Stimulated activated CD8-positive, alpha-beta memory T cell treated with anti-CD3 and anti-CD28 coated beads, Interleukin-15, amount 100 ng/mL, for 48 hours (primary cell): ENCODE data around the gene SLC25A42.
"Not testable (repeated sequence)": the region's sequence is repeated elsewhere in the genome, so short reads cannot be mapped to it uniquely, and the experiment has no call there.

Experiments used
- DNase-seq, 2 donors: peaks; one replicate each; pipeline ENCODE4 v3.0.0-alpha.2; 2020; ENCODE audit warnings: low read depth in 2 of 2

The SLC25A42 gene

DNA sequence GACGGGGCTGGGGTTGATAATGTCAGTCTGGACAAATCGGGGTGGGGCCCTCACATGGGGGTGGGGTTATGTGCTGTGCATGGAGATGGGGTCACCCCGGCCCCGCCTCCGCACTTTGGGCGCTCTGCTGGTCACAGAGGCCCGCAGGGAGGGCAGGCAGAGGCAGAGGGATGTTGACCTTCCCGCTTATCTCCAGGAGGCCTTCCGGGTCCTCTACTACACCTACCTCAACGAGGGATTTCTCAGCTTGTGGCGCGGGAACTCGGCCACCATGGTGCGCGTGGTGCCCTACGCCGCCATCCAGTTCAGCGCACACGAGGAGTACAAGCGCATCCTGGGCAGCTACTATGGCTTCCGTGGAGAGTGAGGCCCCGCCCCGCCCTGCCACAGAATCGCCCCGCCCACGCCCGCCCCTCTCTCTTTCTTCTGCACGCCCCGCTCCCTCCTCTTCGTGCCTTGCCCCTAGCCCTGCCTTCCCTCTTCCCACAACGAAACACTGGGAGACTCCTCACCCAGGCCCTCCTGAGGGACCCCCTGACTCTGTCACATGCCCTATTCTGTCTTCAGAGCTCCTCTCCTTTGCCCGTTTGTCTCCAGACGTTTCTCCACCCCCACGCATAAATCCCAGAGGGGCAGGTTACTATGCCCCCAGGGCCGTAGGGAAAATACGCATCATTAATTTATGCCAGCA is 41.7 kb downstream of the SLC25A42 start:
- DNase-seq: no peak

DNA sequence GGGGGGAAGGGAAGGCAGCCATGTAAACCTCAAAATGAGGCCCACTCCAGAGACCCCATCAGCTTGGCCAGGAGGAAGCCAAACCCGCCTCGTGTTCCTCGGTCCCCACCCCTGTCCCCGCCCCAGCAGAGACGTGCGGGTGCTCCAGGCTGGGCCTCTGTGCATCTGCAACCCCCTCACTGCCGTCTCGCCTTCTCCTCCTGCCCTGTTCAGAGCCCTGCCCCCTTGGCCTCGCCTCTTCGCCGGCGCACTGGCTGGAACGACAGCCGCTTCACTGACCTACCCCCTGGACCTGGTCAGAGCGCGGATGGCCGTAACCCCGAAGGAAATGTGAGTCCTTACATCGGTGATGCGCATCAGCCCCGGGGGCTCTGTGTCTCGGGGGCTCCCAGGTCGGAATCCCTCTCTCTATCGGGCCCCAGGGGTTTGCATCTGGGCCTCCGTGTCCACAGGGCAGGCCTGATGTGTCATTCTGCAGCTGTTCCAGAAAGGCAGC is 42.3 kb downstream of the SLC25A42 start:
- no peak for DNase-seq

DNA sequence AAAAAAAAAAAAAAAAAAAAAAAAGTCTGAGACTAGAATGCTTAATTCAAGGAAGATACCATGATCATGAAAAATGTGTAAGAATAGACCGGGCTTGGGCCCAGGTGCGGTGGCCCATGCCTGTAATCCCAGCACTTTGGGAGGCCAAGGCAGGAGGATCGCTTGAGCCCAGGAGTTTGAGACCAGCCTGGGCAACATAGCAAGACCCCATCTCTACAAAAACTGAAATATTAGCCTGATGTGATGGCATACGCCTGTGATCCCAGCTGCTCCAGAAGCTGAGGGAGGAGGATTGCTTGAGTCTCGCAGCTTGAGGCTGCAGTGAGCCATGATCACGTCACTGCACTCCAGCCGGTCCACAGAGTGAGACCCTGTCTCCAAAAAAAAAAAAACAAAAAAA is 43.1 kb downstream of the SLC25A42 start:
- DNase-seq: not testable (repeated sequence)

DNA sequence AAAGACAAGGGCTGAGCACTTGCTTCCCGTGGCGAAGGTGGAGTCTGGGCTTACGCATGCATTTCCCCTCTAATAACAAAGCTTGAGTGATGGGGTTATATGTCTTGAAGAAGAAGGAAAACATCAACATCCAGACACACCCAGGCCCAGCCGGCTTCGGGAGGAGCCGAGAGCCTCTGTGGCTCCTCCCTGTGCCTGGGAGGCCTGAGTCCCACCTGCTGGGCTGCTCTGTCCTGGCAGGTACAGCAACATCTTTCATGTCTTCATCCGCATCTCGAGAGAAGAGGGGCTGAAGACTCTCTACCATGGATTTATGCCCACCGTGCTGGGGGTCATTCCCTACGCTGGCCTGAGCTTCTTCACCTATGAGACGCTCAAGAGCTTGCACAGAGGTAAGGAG is 43.9 kb downstream of the SLC25A42 start:
- DNase-seq: no peak

DNA sequence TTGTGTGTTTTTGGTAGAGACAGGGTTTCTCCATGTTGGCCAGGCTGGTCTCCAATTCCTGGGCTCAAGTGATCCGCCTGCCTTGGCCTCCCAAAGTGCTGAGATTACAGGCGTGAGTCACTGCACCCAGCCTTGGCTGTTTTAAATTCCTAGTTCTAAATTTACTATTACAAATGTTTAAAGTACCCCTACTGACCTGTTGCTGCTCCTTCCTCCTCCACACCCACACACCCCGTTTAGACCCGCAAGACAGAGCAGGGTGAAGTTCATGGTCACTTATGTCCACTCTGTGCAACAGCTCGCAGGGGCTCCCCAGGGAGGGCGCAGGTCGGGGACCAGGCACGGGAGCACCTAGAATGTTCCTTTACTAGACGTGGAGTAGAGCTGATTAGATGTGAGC is 45.8 kb downstream of the SLC25A42 start:
- no peak for DNase-seq

DNA sequence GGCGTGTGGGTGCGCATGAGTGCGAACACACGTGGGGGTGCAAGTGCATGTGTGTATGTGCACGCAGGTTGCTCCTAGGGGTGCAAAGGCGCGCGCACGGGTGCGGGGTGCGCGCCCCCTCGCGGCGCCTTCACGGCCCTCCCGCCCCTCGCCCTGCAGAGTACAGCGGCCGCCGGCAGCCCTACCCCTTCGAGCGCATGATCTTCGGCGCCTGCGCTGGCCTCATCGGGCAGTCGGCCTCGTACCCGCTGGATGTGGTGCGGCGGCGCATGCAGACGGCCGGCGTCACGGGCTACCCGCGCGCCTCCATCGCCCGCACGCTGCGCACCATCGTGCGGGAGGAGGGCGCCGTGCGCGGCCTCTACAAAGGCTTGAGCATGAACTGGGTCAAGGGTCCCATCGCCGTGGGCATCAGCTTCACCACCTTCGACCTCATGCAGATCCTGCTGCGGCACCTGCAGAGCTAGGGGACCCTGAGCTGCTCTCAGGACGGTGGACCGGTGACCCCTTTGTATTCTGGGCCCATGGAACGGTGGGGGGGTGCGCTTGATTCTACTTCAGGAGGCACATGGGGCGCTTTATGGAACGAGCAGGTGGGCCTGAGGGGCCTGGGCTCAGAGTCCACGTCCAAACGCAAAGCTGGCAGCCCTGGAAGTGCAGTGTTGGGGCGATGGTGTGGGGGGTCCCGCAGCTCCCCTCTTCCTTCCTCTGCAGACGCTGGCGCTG is 46.8 kb downstream of the SLC25A42 start:
- DNase-seq: peak in 1 of 2 donors; percentile 13

DNA sequence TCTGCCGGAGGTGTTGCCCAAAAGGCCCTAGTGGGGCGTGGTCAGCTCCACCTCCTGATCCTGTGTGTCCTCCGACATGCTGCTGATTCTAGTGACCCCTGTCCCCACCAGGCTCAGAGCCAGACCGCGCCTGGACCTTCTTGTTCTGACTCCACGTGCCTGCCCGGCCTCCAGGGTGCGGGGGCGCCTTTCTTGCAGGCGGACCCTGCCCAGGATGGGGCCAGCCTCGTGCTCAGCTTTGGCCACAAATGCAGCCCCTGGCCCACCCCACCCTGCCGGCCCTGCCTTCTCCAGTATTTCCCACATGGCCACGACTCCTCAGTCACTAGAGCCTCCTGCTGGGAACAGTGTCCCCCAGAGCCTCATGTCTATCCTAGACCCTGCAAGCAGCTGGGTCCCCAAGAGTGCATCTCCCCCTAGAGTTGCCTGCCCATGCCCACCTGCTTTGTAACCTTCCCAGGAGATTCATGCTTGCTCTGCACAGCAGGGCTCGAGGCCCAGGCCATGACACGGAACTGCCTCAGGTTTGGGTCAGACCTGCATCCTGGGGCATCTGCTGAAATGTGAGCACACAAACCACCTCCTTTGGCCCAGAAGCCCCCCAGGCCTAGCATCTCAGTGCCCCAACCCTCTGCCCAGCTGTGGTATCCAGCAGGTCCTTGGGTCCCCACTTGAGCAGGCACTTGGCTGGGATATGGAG is 47.5 kb downstream of the SLC25A42 start:
- DNase-seq: no peak

DNA sequence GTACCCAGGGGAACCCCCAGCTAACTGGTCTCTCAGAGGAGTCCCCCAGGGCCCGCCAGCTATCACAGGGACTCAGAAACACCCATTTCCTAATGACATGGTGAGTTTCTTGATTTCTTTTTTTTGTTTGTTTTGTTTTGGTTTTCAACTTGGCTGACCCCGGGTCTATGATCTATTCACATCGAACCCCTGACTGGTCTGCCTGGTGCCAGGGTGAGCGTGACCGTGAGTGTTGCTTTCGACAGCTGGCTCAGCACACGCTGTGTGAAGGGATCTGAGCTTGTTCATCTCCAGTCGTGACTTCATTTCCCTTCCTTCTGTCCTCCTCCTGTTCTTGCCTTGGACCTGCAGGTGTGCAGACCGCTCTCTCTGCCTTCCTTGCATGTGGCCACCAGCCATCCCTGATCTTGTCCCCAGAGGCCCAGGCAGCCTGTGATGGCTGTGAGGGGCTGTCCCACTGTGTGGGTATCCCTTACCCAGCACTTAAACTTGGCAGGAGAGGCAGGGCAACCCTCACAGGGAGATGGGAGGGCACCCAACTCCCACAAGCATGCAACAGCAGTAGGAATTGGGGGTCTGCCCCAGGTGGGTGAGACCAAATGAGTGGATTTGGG is 48.3 kb downstream of the SLC25A42 start:
- no peak for DNase-seq

DNA sequence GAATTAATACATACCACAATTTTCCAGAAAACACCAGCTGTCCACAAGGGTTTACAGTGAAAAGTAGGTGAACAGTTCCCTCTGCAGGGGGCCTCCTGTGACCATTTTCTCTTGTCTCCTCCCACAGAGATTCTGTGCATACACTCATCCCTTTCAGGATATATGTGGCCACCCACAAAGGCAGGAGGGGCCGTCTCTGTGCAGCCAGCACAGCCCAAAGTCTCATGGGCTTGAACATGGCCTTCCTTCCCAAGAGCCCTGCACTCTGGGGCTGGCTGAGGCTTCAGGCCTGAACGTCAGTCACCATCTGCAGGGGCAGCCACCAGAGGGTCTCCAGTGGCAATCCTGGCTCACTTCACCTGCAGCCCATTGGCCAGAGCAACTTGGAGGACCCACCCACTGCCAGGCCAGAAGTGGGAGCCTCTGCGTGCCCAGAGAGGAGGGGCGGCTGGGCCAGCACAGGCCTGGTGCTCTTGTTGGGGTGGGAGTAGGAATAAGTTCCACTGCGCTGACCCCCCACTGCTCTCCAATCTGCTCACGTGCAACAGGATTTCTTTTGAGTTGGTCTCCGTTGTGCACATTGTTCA is 49.3 kb downstream of the SLC25A42 start:
- no peak for DNase-seq

DNA sequence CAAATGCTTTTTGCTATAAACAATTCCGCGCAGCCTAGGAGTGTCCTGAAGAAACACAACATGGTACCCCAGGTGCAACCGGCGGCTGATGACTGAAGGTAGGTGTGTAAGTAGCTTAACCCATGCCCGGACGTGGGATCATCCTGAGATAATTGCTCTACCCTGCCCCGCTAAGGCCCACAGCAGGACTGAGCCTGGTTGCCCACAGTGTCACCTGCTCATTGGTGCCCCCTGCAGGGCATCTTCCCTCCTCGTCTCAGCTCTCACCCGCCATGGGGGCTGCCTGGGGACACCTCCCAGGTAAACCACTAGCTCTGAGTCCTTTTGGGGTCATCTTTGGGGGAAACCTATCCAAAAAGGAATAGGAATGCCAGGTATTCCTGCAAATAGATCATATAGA is 52.2 kb downstream of the SLC25A42 start:
- DNase-seq: no peak

DNA sequence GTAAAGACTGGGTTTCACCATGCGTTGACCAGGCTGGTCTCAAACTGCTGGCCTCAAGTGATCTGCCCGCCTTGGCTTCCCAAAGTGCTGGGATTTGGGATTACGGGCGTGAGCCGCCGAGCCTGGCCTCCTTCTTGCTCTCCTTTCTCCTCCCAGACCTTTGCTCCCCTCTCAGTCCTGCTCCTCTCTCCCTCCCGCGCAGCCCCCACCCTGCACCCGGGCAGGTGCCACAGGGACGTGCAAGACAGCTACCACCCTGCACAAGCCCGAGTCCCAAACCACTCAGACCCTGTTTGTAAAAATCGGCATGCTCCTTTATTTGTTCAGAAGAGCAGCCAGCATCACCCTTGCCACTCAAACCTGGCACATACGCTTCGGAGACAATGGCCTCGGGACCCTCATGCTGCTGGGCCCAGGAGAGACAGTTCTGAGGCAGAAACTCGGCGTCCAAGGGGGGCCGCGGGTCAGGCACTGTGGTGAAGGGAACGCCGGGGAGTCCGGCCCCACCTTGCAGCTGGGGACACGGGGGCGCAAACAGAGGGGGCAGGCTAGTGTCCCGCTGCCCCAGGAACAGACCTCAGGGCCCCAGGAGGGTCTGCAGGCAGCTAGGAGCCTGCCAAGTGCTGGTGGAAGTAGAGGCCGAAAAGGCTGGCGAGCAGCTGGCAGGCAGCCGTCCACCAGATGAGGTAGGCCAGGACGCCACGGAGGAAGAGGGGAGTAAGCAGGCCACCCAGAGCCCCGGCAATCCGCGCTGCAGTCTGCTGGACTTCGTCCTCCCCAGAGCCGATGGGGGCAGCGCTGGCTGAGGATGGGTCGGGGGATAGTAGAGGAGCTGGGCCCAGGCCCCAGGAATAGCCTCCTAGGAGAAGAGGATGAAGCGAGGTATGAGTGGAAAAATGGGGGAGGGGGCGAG is 55.8 kb downstream of the SLC25A42 start:
- no peak for DNase-seq

DNA sequence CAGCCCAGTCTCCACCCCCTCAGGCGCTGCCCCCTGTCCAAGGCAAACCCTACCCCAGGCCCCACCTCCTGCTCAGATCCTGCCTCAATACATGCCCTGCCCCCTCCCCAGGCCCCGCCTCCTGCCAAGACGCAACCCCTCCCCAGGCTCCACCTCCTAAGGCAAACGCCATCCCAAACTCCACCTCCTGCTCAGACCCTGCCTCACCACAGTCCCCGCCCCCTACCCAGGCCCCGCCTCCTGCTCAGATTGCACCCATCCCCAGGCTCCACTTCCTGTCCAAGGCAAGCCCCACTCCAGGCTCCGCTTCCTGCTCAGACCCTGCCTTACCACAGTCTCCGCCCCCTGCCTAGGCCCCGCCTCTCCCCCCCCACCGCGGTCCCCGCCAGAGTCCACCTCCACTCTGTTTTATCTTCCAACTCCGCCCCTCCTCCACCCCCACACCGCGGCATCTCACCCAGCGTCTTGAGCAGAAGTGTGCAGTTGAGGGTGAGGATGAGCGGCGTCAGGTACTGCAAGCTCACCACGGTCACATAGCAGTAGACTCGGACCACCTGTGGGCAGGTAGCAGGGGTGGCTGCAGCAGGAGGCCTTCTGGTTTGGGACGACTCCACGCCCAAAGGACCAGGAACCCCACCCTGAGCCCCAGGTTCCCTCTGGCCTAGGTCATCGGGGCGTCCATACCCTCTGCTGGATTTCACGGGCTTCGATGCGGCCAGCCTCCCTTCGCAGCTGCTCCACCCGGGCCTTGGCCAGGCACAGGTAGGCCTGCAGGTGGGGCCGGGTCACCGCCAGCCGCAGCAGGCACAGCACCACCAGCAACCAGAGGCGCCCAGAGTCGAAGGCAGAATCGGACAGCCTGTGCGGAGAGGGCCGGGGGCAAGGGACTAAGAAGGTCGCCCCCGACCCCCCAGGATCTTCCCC is 56.8 kb downstream of the SLC25A42 start:
- peak in 1 of 2 donors; percentile 27 for DNase-seq

DNA sequence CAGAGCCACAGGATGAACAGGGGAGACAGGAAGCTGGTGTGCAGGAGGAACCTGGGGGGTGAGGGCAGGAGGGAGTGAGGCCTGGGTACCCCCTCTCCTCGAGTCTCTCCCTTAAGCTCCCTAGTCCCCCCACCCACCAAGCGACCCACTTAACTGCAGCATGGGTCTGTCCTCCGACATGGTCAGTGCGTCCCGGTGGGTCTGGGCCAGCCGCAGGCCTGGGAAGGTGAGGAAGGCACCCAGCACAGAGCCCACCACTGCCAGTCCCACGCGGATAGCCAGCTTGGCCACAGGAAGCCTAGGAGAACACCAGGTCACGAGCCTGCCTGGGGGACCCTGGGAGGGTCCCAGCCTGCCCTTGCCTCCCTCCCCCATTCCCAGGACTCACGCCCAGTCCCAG is 57.6 kb downstream of the SLC25A42 start:
- DNase-seq: no peak

DNA sequence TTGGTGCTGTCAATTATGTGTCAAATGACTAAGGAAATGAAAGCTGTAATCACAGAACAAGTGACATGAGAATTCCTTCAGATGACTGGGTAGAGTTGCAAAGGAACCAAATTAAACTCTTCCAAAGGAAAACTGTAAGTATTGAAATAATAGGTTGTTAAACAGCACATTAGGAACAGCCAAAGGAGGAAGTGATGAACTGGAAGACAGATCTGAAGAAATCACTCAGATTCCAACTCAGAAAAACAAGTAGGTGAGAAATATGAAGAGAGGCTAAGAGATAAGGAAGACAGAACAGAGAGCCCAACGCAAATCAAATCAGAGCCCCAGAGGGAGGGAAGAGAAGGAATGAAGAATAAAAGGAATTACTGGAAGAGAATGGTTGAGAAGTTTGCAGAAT is 59.1 kb downstream of the SLC25A42 start:
- DNase-seq: no peak

DNA sequence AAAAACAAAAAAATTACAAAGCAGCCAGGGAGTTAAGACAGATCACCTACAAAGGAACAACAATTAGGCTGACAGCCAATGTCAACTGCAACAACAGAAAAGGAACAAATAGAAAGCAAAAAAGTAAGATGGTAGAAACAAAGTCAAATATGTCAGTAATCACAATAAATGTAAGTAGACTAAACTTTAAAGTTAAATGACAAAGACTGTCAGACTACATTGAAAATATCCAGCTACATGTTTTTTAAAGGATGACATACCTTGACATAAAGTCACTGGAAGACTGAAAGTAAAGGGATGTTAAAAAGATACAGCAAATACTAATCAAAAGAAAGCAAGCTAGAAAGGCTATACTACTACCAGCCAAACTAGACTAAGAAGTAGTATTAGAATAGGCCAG is 59.6 kb downstream of the SLC25A42 start:
- no peak for DNase-seq

DNA sequence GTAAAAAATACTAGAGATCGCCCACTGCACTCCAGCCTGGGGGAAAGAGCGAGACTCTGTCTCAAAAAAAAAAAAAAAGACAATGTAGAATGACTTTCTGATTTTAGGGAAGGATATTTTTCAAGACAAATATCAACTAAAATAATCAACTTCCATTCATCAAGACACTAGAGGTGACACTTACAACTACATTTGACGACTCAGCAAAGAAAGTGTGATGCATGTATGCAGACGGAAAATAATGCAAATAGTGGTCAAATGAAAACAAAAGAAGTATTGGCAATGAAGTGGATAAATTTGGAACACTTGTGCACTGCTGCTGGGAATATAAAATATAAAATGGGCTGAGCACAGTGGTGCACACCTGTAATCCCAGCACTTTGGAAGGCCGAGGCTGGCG is 62.3 kb downstream of the SLC25A42 start:
- no peak for DNase-seq

DNA sequence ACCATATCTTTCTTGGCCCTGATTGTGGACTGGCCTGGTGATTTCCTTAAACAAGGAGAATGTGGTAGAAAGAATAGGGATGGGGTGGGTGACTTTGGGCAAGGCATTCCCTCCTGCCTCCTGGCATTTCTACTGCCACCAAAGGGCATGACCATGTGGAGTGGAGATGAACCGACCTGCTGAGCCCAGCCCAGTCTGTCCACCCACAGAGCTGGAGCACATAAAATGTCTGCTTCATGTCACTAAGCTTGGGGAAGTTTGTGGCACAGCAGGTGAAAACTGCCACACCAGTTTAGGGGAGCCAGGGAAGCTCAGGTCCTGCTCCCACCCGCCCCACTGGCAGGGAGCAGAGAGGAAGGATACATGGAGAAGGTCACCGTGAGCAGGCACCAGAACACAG is 68.2 kb downstream of the SLC25A42 start:
- no peak for DNase-seq

DNA sequence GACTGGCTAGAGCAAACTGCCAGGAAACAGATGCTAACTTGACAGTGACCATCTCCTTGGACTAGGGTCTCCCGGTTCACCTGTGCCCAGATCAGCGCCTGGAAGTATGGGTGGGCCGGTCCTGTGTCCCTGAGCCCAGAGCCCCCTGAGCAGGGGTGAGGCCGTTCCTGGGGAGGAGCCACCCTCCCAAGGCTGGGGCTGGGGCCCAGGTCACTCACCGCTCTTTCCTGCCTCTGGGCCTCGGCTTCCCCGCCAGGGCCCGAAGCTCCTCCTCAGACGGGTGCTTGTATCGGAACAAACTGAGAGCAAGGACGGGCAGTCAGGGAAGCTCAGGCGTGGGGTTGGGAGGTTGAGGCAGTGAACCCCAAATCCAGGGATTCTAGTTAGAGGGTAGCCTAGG is 69.1 kb downstream of the SLC25A42 start:
- DNase-seq: no peak

DNA sequence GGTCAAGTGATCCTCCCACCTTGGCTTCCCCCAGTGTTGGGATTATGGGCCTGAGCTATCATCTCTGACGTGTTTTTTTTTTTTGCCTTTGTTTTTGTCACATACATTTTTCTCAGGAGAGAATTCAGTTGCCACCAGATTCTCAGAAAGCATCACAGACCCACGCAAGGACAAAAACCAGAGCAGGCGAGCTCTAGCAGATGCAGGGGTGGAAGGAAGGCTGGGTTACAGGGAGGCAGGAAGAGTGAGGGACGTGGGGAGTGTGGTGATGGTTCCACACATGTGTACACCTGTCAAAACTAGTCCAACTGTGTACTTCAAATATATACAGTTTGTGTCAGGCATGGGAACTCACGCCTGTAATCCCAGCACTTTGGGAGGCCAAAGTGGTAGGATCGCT is 70.2 kb downstream of the SLC25A42 start:
- DNase-seq: no peak

DNA sequence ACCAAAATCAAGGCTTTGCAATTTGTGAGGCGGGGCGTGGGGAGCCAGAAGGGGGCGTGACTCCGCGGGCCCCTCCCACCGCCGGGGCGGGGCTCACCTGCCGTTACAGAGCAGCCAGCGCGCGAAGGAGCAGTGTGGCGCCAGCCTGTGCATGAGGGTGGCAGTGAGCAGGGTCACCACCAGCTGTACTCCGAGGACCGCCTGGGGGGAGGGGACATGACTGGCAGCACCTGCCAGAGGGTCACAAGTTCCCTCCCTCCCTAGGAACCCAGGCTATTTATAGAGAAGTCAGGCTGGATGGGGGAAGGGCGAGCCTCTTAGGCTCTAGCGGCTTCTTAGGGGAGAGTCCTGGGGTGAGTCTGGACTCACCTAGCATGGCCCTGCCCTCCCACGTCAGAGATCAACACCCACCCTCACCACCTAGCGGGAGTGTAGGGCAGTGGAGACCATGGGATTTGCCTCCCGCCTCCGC is 70.9 kb downstream of the SLC25A42 start:
- DNase-seq: peak in 1 of 2 donors; percentile 21
